GM19239 (cell line): ENCODE data around the gene MAP7D2.
"Not testable (repeated sequence)": the region's sequence is repeated elsewhere in the genome, so short reads cannot be mapped to it uniquely, and the experiment has no call there.

Experiments
- DNase-seq: peaks from one replicate; pipeline ENCODE4 v3.0.0; 2011; ENCODE audit warnings: low spot score; ENCODE audit not compliant: insufficient read length
- FAIRE-seq: peaks from 2 replicates; lab custom pipeline; 2011; peaks lifted over from hg19 to GRCh38; lab: Jason Lieb, UNC

Gene MAP7D2

DNA sequence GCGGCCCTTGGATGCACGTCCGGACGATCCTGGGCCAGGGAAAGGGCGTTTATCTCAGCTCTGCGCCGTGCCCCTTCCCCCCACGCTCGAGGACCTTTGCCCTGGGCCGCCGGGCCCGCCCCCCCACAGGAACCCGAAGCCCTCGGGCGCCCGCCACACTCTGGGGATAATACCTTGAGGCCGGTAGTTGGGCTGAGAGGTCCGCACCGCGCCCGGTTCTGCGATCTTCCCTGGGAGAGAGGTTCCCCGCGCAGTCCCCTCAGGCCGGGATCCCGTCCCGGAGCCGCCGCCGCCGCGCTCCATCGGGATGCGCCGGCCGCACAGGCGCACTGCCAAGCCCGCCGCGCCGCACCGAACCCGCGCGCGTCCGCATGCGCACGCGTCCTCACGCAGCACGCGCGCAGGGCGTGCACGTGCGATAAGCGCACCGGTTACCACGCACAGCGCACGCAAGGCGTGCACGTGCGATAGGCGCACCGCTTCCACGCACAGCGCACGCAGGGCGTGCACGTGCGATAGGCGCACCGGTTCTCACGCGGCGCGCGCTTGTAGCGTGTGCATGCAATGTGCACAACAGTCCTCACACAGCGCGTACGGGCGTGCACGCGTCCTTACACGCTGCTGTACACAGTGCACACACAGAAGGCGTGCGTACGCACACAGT lies at the start of gene MAP7D2:
MAP7D2 (minus strand) TSS at position 331 of the 664 bp plus-strand sequence; CDS start at position 303, 28 bp downstream.
- FAIRE-seq = no peak
- no peak for DNase-seq

DNA sequence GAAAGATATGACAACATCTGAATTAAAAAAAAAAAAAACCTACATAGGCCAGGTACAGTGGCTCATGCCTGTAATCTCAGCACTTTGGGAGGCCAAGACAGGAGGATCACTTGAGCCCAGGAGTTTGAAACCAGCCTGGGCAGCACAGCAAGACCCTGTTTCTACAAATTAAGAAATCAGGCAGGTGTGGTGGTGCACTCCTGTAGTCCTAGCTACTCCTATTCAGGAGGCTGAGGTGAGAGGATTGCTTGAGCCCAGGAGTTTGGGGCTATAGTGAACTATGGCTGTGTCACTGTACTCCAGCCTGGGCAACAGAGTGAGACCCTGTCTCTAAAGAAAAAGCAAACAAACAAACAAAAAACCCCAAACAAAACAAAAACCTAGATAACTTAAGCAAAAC lies 45.8 kb upstream of the MAP7D2 start:
- not testable (repeated sequence) for FAIRE-seq, DNase-seq

GRCh38 chrX:20159797-20160385 lies 43.2 kb upstream of the MAP7D2 start:
- FAIRE-seq (no peak), DNase-seq (no peak)

DNA sequence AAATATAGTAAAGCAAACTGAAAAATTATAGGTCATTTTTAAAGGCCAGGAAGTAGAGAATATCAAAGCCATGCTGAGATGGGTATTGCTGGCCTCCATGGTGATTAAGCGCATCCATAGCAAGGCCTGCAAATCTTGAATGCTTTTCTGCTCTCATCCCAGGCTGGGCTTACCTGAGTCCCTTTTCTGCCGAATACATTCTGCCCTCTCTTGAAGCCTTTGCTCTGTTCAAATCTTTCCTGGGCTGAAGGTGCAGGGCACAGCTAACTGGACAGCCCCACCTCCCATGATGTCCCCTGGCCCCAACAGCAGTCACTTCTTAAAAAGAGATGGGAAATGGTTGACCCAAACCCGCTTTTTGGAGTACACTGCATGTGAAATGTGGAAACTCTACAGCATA lies 35.0 kb upstream of the MAP7D2 start:
- FAIRE-seq = no peak
- DNase-seq = no peak

DNA sequence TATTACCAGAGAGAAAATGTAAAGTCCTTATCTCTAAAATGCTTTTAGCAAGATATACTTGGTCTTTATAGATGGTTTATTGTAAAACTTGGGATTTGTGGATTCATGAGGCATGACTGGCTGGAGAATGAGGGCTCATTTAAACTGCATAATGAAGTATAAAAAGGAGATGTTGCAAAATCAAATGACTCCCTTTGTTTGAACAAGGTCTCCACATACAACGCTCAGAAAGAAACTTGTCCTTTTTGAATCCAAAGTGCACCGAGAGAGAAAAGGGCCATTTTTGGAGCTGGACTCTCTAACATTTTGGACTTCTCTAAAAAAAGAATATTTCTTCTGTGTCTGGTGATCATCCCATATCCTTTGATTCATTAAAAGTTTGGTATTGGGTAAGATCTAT lies 32.6 kb upstream of the MAP7D2 start:
- FAIRE-seq (no peak), DNase-seq (no peak)

DNA sequence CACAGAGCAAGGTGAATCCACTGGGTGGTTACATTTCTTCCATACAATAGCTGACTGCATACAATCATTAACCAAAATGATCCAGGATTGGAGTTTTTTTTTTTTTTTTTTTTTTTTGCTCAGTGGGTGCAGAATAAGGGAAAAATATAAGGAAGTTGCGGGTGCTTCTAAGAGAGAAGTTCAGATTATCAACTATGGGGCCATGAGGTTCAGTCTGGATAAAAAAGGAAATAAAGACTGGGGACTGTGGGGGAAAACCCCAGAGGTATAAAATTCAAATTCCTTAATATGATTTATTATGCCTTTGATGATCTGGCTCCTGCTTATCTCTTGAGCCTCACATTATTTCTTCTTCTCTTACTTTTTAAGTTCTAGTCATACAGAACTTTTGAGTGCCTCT lies 30.9 kb upstream of the MAP7D2 start:
- FAIRE-seq (no peak), DNase-seq (no peak)

DNA sequence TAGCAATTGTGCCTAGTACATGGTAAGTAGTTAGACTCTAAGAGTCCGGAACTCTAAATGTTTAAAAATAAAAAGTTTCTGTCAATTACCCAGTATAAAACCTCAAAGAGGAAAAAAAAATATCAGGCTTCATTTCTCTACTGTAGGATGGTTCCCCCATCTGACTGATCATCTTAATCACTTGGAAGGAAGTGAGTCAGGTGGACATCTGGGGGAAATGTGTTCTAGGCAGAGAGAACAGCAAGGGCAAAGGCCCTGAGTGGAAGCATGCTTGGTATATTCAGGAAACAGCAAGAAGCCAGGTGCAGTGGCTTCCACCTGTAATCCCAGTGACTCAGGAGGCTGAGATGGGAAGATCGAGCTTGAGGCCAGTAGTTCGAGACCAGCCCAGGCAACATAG lies 27.8 kb upstream of the MAP7D2 start:
- FAIRE-seq (no peak), DNase-seq (no peak)

GRCh38 chrX:20143561-20143960 lies 26.9 kb upstream of the MAP7D2 start:
- FAIRE-seq = no peak
- DNase-seq = no peak

DNA sequence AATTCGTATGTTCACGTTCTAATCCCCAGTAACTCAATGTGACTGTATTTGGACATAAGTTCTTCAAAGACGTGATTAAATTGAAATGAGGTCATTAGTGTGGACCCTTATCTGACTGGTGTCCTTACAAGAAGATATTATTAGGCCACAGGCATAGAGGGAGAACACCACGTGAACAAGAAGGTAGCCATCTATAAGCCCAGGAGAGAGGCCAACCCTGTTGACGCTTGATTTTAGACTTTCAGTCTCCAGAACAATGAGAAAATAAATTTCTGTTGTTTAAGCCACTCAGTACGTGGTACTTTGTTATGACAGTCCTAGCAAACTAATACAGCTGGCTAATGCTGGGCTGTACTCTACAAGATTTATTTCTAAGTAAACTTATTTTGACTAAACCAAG lies 26.4 kb upstream of the MAP7D2 start:
- FAIRE-seq (peak; percentile 49), DNase-seq (no peak)

GRCh38 chrX:20141281-20142220 lies 24.8 kb upstream of the MAP7D2 start, which contains the start of gene EIF1AX:
Gene EIF1AX (minus strand): TSS chrX:20141838. CDS start chrX:20141640, 198 bp downstream.
- peak; percentile 21 for DNase-seq
- peak; percentile 99 for FAIRE-seq

- DNase-seq (no peak), FAIRE-seq (peak; percentile 76)
Observed at GRCh38 chrX:20140420-20140819, 23.7 kb upstream of the MAP7D2 start.

GRCh38 chrX:20139966-20140365 lies 23.3 kb upstream of the MAP7D2 start:
- DNase-seq (no peak), FAIRE-seq (peak; percentile 79)

GRCh38 chrX:20135944-20136343 lies 19.2 kb upstream of the MAP7D2 start:
- FAIRE-seq = no peak
- DNase-seq = no peak

GRCh38 chrX:20132666-20133065 lies 16.0 kb upstream of the MAP7D2 start:
- DNase-seq (no peak), FAIRE-seq (no peak)

GRCh38 chrX:20130357-20130756 lies 13.7 kb upstream of the MAP7D2 start:
- DNase-seq (no peak), FAIRE-seq (no peak)

DNA sequence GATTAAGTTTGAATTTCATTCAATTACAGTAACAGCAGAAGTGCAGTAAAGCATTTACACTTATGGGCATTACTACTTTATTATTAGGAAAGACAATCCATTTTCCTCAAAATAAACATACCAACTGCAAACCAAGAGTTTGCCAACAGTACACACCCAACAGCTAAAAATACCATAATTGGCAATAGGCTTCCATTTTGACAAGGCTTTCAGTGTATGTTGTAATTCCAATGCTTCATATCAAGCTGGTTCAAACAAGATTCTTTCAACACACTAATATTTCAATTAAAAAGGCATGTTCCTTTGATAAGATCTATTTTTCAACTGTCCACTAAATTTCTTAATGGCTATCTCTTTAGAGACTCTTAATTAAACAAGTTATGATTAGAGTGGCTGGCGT lies 12.8 kb upstream of the MAP7D2 start:
- FAIRE-seq (no peak), DNase-seq (no peak)

GRCh38 chrX:20128670-20129069 lies 12.0 kb upstream of the MAP7D2 start:
- DNase-seq = no peak

DNA sequence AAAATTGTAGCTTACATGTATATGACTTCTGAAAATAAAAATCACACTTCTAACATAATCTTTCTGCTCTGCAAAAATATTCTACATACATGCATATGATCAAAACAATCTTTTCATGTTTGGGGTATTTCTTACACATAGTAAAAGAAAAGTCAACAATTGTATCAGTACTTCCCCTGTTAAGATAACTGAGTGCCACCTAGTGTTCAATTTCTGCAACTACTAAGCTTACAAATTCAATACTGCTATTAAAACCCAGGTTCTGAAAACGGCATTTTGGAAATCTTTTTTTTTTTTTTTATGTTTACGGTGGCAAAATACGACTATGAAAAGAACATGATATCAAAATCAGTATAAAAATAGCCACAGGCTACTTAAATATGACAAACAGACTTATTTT lies 10.7 kb upstream of the MAP7D2 start:
- not testable (repeated sequence) for FAIRE-seq

More at GRCh38 chrX:20128670-20129069, 12.0 kb upstream of the MAP7D2 start:
- no peak for FAIRE-seq

DNA sequence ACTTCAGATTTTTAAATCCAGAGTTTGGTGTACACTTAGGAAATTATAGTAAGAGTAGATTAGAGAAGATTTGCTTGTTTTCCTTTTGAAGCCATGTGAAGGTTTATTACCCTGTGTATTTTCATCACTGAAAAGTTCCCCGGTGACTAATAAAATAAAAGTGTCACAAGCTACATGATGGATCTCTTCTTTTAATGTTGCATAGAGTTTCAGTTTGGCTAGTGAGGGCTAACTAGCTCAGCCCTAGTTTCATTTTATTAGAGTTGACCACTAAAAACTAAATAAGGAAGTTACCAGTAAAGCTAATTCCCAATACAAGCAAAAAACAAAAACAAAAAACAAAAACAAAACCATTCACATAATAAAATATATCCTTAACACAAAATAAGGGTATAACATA lies 10.1 kb upstream of the MAP7D2 start:
- not testable (repeated sequence) for DNase-seq, FAIRE-seq

More for the DNA sequence above, 10.7 kb upstream of the MAP7D2 start:
- DNase-seq = not testable (repeated sequence)

DNA sequence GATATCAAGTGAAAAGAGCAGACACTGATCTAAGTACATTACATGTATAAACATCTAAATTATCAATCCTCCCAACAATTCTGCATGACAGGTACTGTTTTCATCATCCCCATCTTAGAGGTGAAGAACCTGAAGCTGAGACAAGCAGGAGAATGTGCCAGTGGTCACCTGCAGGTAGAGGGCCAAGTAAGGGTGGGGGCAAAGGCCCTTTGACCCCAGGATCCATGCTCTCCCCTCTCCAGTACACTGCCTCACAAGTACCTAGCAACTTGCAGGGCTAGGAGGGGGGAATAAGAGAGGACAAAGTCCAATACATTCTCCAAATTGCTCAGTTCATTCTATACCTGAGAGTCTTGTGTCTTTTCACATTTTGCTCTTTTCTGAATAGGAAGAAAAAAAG lies 8.3 kb upstream of the MAP7D2 start:
- FAIRE-seq (no peak), DNase-seq (no peak)
